GM12878 (cell line): ENCODE data around the gene DNASE1. TPM values are rescaled to one million over a fixed set of nuclear protein-coding genes. Genes with fewer than 3 reads are reported as not detected.

Experiments used
- ATAC-seq: fragments of 200-7000 bp; cut with Tn5 transposase; 3 replicates; pipeline ENCODE4 v1.9.1; 2020; ENCODE audit warnings: mild to moderate bottlenecking, moderate library complexity
- BruUV-seq: library from RNA; stranded (reverse); fragments of 400-500 nt; replicated peaks from 2 replicates; lab custom pipeline; 2021; lab: Mats Ljungman, UMichigan
- CTCF ChIA-PET: fragments of 300-600 bp; sonication (Branson Sonifier 250); formaldehyde crosslinking; extraction: SDS; loops from one replicate; lab custom pipeline; 2021; ENCODE audit warnings: inconsistent platforms; lab: Yijun Ruan, JAX
- POLR2A ChIA-PET: fragments of 350-600 bp; formaldehyde crosslinking; extraction: SDS; loops from one replicate; lab custom pipeline; 2021; ENCODE audit warnings: inconsistent platforms; lab: Charles Lee
- RAD21 ChIA-PET: fragments of 300-600 bp; sonication (Branson Sonifier 250); formaldehyde crosslinking; loops from one replicate; lab custom pipeline; 2023; ENCODE audit warnings: antibody characterized with exemption; ENCODE audit not compliant: unreplicated experiment; lab: Charles Lee
- SMC1A ChIA-PET: fragments of 300-600 bp; sonication (Branson Sonifier 250); formaldehyde crosslinking; loops from one replicate; lab custom pipeline; 2023; ENCODE audit not compliant: unreplicated experiment, uncharacterized antibody; lab: Charles Lee
- DNase-seq: peaks from one replicate; pipeline ENCODE4 v3.0.0-alpha.2; 2011; ENCODE audit warnings: low read depth, low spot score
- FAIRE-seq: peaks from 3 replicates; lab custom pipeline; 2011; peaks lifted over from hg19 to GRCh38; lab: Jason Lieb, UNC
- H2AFZ ChIP-seq: 2 replicates; pipeline ENCODE4 v1.6.0; 2011; ENCODE audit warnings: low read depth, low read length, control low read depth; ENCODE audit not compliant: control insufficient read depth
- H3K27ac ChIP-seq: 2 replicates; pipeline ENCODE4 v1.5.1; 2011; ENCODE audit warnings: control low read depth; ENCODE audit not compliant: control insufficient read depth, insufficient read depth
- H3K27me3 ChIP-seq, 2 experiments: replicated peaks in 1 of 2; 2 replicates each; pipeline versions ENCODE4 v1.6.0 to v1.6.1; 2011; ENCODE audit warnings: low read length in 1 of 2; ENCODE audit not compliant: control insufficient read depth in 2 of 2, insufficient read depth in 2 of 2
- H3K36me3 ChIP-seq, 2 experiments: 2 replicates each; pipeline ENCODE4 v1.5.1; 2011; ENCODE audit warnings: low read length in 1 of 2; ENCODE audit not compliant: control insufficient read depth in 2 of 2, insufficient read depth in 2 of 2
- H3K4me1 ChIP-seq: 2 replicates; pipeline ENCODE4 v1.6.1; 2011; ENCODE audit warnings: mild to moderate bottlenecking, low read length, moderate library complexity, mixed read lengths; ENCODE audit not compliant: control insufficient read depth, insufficient read depth
- H3K4me2 ChIP-seq: 2 replicates; pipeline ENCODE4 v1.6.0; 2011; ENCODE audit warnings: control low read depth; ENCODE audit not compliant: control insufficient read depth, insufficient read depth
- H3K4me3 ChIP-seq: fragments of 200-600 bp; sonication (generic); 2 replicates; pipeline ENCODE4 v1.5.1; 2016
- H3K79me2 ChIP-seq: 2 replicates; pipeline ENCODE4 v1.6.0; 2011; ENCODE audit warnings: low read length; ENCODE audit not compliant: control insufficient read depth, insufficient read depth
- H3K9ac ChIP-seq: 2 replicates; pipeline ENCODE4 v1.8.0; 2011; ENCODE audit warnings: low read length, control low read depth, mixed read lengths; ENCODE audit not compliant: control insufficient read depth, insufficient read depth
- H3K9me3 ChIP-seq: replicated peaks from 3 replicates; pipeline ENCODE4 v1.5.1; 2011; ENCODE audit warnings: mild to moderate bottlenecking, low read length; ENCODE audit not compliant: control insufficient read depth, insufficient read depth
- H4K20me1 ChIP-seq: 2 replicates; pipeline ENCODE4 v1.6.0; 2011; ENCODE audit not compliant: control insufficient read depth, insufficient read depth
- BACH1 ChIP-seq: fragments of 450-650 bp; IDR thresholded peaks from 2 replicates; pipeline ENCODE4 v1.6.1; 2017; ENCODE audit warnings: mild to moderate bottlenecking, borderline replicate concordance
- BCL11A ChIP-seq: IDR thresholded peaks from 2 replicates; pipeline ENCODE4 v1.6.1; 2011; ENCODE audit warnings: low read depth, low read length
- ETV6 ChIP-seq, 2 experiments: fragments of 450-650 bp in 1 of 2; IDR thresholded peaks in 1 of 2; conservative IDR thresholded peaks in 1 of 2; 2 replicates each; pipeline ENCODE4 v1.6.1; 2014; ENCODE audit warnings: antibody characterized with exemption in 1 of 2, borderline replicate concordance in 1 of 2, low read depth in 1 of 2, mild to moderate bottlenecking in 1 of 2, moderate library complexity in 1 of 2
- HCFC1 ChIP-seq: fragments of 150-350 bp; IDR thresholded peaks from 2 replicates; pipeline ENCODE4 v1.6.1; 2014; ENCODE audit warnings: low read length
- HDAC6 ChIP-seq: fragments of 200-600 bp; sonication (generic); IDR thresholded peaks from one replicate; pipeline ENCODE4 v1.8.0; 2017; ENCODE audit warnings: antibody characterized with exemption; ENCODE audit not compliant: unreplicated experiment
- MEF2B ChIP-seq: fragments of 450-650 bp; IDR thresholded peaks from 2 replicates; pipeline ENCODE4 v1.6.1; 2018; ENCODE audit warnings: mild to moderate bottlenecking, moderate library complexity; ENCODE audit not compliant: partially characterized antibody, poor library complexity, severe bottlenecking
- NFIC ChIP-seq: IDR thresholded peaks from 2 replicates; pipeline ENCODE4 v1.6.1; 2012; ENCODE audit warnings: low read depth, mild to moderate bottlenecking, inconsistent platforms, low read length, moderate library complexity
- POU2F2 ChIP-seq: IDR thresholded peaks from 3 replicates; pipeline ENCODE4 v1.6.1; 2011; ENCODE audit warnings: low read depth, mild to moderate bottlenecking, low read length, borderline replicate concordance
- RAD21 ChIP-seq: IDR thresholded peaks from 2 replicates; pipeline ENCODE4 v1.6.1; 2011; ENCODE audit warnings: mild to moderate bottlenecking, low read depth, low read length, moderate library complexity; ENCODE audit not compliant: insufficient read depth
- SMAD1 ChIP-seq: fragments of 450-650 bp; IDR thresholded peaks from 2 replicates; pipeline ENCODE4 v1.6.1; 2018; ENCODE audit warnings: mild to moderate bottlenecking, low read depth; ENCODE audit not compliant: partially characterized antibody
- SMAD5 ChIP-seq: IDR thresholded peaks from 2 replicates; pipeline ENCODE4 v1.6.1; 2016; ENCODE audit warnings: antibody characterized with exemption, low read depth
- SPI1 ChIP-seq: IDR thresholded peaks from 2 replicates; pipeline ENCODE4 v1.6.1; 2011; ENCODE audit warnings: low read depth, mild to moderate bottlenecking, low read length, moderate library complexity, borderline replicate concordance; ENCODE audit not compliant: insufficient read depth
- STAT1 ChIP-seq: fragments of 450-650 bp; conservative IDR thresholded peaks from 2 replicates; pipeline ENCODE4 v1.6.1; 2014; ENCODE audit warnings: antibody characterized with exemption, mild to moderate bottlenecking
- TAF1 ChIP-seq: IDR thresholded peaks from 2 replicates; pipeline ENCODE4 v1.6.1; 2011; ENCODE audit warnings: mild to moderate bottlenecking, low read depth, low read length, borderline replicate concordance
- TCF3 ChIP-seq: IDR thresholded peaks from 2 replicates; pipeline ENCODE4 v1.6.1; 2012; ENCODE audit warnings: low read depth, mild to moderate bottlenecking, low read length, borderline replicate concordance; ENCODE audit not compliant: insufficient read depth
- WGBS: methylation state at CpG from one replicate; pipeline ENCODE4 v1.1.6; 2016; ENCODE audit warnings: low lambda C conversion rate; ENCODE audit not compliant: insufficient replicate concordance, insufficient coverage; ENCODE audit errors: missing lambda C conversion rate; 5-methylcytosine and 5-hydroxymethylcytosine counted together
- in situ Hi-C: fragments of 300-500 bp; cut with MboI; formaldehyde crosslinking; loops from 9 replicates; pipeline ENCODE4 v1.14.3; 2018; ENCODE audit warnings: mixed read lengths
- intact Hi-C: fragments of 100-400 bp; cut with micrococcal nuclease; formaldehyde crosslinking; loops from one replicate; pipeline ENCODE4 v1.14.2; 2022; ENCODE audit not compliant: unreplicated experiment
- polyA plus RNA-seq, 11 experiments: library from polyadenylated mRNA; depleted of rRNA in 4 of 11; unstranded in 6 of 11; stranded (reverse) in 5 of 11; fragments of >200 nt; fragmentation: Nextera tagmentation in 4 of 11; fragmentation: Illumina TruSeq in 1 of 11; extraction: Ambion mirVana in 4 of 11; extraction: Trizol in 1 of 11; gene quantifications; 1 replicate in 1 of 11; 2 replicates in 10 of 11; pipeline versions ENCODE4 v1.2.1 to v1.2.3, GENCODE V29; 2011 to 2016; ENCODE audit warnings: inconsistent platforms in 2 of 11, missing spikeins in 2 of 11, low read depth in 1 of 11
- total RNA-seq, 4 experiments: library from RNA; depleted of rRNA in 3 of 4; stranded (reverse); fragments of >200 nt in 3 of 4; fragmentation: Illumina TruSeq in 1 of 4; extraction: Trizol in 1 of 4; gene quantifications; 2 replicates each; pipeline versions ENCODE4 v1.2.1 to v1.2.3, GENCODE V29; 2013 to 2021
- TF ChIP-seq, protein P1 (sequence below): fragments of 450-650 bp; formaldehyde crosslinking; IDR thresholded peaks from 2 replicates; pipeline ENCODE4 v1.5.0; 2022; ENCODE audit warnings: mild to moderate bottlenecking, missing genetic modification characterization
- TF ChIP-seq, protein P2 (sequence below), 3 experiments: IDR thresholded peaks in 2 of 3; conservative IDR thresholded peaks in 1 of 3; 2 replicates each; pipeline ENCODE4 v1.5.1; 2011; ENCODE audit warnings: low read depth in 3 of 3, low read length in 3 of 3, mild to moderate bottlenecking in 3 of 3, control low read depth in 2 of 3, moderate library complexity in 2 of 3, inconsistent platforms in 1 of 3, mixed read lengths in 1 of 3; ENCODE audit not compliant: control insufficient read depth in 2 of 3, insufficient read depth in 1 of 3; ENCODE audit errors: extremely low read depth in 1 of 3

The DNASE1 gene
- total and polyA plus RNA-seq, 10 of the 15 experiments (the other 5 are each of a cell fraction or from before 2014, with no cell fraction given), result 0.23 to 12.0 (median 7.9) TPM

DNA sequence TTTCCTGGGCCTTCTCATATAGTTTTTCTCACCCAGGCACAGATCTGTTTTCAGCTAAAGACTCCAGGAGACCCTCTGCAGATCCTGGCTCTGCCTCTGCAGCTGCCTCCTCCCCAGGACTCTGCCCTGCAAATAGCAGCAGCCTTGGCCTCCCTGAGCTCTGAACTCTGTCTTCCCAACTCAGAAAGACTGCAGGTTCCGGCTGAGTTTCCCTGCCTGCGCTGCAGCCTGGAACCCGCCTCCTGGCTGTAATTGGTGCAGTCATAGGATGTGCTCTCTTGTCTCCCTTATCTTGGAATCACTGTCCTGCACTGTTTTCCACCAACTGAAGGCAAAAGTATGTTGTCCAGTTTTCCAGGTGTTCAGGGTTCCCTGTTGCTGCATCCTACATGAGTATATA, 14.3 kb upstream of the DNASE1 start (continued):
- TF ChIP-seq, protein P1, sequence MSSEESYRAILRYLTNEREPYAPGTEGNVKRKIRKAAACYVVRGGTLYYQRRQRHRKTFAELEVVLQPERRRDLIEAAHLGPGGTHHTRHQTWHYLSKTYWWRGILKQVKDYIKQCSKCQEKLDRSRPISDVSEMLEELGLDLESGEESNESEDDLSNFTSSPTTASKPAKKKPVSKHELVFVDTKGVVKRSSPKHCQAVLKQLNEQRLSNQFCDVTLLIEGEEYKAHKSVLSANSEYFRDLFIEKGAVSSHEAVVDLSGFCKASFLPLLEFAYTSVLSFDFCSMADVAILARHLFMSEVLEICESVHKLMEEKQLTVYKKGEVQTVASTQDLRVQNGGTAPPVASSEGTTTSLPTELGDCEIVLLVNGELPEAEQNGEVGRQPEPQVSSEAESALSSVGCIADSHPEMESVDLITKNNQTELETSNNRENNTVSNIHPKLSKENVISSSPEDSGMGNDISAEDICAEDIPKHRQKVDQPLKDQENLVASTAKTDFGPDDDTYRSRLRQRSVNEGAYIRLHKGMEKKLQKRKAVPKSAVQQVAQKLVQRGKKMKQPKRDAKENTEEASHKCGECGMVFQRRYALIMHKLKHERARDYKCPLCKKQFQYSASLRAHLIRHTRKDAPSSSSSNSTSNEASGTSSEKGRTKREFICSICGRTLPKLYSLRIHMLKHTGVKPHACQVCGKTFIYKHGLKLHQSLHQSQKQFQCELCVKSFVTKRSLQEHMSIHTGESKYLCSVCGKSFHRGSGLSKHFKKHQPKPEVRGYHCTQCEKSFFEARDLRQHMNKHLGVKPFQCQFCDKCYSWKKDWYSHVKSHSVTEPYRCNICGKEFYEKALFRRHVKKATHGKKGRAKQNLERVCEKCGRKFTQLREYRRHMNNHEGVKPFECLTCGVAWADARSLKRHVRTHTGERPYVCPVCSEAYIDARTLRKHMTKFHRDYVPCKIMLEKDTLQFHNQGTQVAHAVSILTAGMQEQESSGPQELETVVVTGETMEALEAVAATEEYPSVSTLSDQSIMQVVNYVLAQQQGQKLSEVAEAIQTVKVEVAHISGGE (CRISPR knock-in tag), result no peak
- no peak for TF ChIP-seq NFIC
- TF ChIP-seq RAD21, result no peak
- no peak for TF ChIP-seq BACH1
- no peak for TF ChIP-seq MEF2B
- TF ChIP-seq TCF3, result no peak
- no peak for TF ChIP-seq POU2F2
- TF ChIP-seq, all 136 proteins: peak for 0

DNA sequence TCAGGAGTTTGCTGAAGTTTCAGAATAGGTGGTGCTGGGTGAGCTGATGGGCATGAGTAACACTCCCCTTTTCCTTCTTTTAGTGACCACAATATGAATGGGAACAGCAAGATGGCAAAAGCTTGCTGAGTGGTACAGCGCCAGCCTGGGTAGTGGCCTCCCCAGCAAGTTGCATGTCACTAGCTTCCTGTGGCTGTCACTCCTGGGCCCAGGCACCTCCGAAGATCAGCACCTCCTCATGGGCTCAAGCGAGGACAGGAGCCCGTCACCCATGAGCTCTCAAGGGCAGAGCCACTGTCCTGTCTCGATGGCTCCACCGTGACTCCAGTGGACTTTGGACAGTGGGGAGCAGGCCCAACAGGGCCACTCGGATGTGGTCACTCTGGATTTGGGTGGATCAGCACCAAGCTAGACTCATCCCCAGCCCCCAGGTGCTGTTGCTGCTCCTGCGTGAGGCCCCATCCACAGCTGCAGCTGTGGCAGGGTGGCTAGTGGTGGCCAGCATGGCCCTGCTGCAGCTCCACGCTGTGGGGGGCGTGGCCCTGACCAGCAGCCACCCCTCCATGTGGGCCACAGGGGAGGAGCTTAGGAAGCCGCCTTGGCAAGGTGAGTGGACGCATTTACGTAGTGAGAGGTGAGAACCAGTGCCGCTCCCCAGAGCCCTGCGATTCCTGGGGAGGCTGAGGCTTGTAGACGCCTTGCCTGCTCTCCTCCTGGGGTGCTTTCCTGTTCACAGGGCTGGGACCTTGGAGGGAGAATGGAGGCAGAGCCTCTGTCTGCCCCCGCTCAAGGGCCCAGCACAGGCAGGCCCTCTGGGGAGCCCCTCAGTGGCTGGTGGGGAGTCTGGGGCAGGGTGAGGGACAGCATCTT, 13.6 kb upstream of the DNASE1 start:
- no peak overlapping the region for H3K9ac ChIP-seq
- TF ChIP-seq HDAC6, result no peak
- TF ChIP-seq SMAD1, result no peak
- no peak for TF ChIP-seq ETV6 (conservative IDR thresholded peaks at IDR 0.05 in 1 of 2, IDR thresholded peaks at IDR 0.05 in 1 of 2; ENCODE audit: borderline replicate concordance in 1 of 2, low read depth in 1 of 2)
- TF ChIP-seq STAT1, result no peak
- no peak for TF ChIP-seq BCL11A
- TF ChIP-seq SPI1, result no peak
- no peak for TF ChIP-seq HCFC1
- TF ChIP-seq, protein P2, sequence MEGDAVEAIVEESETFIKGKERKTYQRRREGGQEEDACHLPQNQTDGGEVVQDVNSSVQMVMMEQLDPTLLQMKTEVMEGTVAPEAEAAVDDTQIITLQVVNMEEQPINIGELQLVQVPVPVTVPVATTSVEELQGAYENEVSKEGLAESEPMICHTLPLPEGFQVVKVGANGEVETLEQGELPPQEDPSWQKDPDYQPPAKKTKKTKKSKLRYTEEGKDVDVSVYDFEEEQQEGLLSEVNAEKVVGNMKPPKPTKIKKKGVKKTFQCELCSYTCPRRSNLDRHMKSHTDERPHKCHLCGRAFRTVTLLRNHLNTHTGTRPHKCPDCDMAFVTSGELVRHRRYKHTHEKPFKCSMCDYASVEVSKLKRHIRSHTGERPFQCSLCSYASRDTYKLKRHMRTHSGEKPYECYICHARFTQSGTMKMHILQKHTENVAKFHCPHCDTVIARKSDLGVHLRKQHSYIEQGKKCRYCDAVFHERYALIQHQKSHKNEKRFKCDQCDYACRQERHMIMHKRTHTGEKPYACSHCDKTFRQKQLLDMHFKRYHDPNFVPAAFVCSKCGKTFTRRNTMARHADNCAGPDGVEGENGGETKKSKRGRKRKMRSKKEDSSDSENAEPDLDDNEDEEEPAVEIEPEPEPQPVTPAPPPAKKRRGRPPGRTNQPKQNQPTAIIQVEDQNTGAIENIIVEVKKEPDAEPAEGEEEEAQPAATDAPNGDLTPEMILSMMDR (IDR thresholded peaks at IDR 0.05 in 2 of 3, conservative IDR thresholded peaks at IDR 0.05 in 1 of 3; ENCODE audit: control insufficient read depth in 2 of 3, extremely low read depth in 1 of 3, insufficient read depth in 1 of 3, low read depth in 3 of 3, low read length in 3 of 3), result no peak
- no peak for TF ChIP-seq SMAD5
- no peak for TF ChIP-seq TAF1
- SMC1A ChIA-PET, result no interaction called here
- H3K9me3 ChIP-seq, result no peaks in the 10 kb centered on the region
- no peak overlapping the region for H3K27ac ChIP-seq
- no peak overlapping the region for H2AFZ ChIP-seq
- peaks cover 10% of the 10 kb centered on the region; the same call in 1 of the 2 replicates for H3K4me1 ChIP-seq
- H3K36me3 ChIP-seq, result peaks cover 0 to 10% of the 10 kb centered on the region in 2 experiments; a peak in 2 of 4 replicates
- RAD21 ChIA-PET, result no interaction called here
- POLR2A ChIA-PET, result no interaction called here
- H3K4me3 ChIP-seq, result no peak overlapping the region
- BruUV-seq, result no TSS peak
- no peak overlapping the region for H3K4me2 ChIP-seq
- ATAC-seq (no peak), FAIRE-seq (no peak), DNase-seq (no peak)
- CTCF ChIA-PET, result no interaction called here
- peaks cover 2% of the 10 kb centered on the region; the same call in 1 of the 2 replicates for H3K79me2 ChIP-seq
- H4K20me1 ChIP-seq, result no peaks in the 10 kb centered on the region
- 88% methylated on average over 17 of the region's 17 CpGs for WGBS
- no peaks in the 10 kb centered on the region for H3K27me3 ChIP-seq
- intact Hi-C loops (no loop called here), in situ Hi-C loops (no loop called here)
